WERI-Rb-1 (cell line): ENCODE measurements around the gene DNAJC13.
A peak's percentile ranks its signal among the peaks of the same experiment; 100 is the strongest.
"Not testable (repeated sequence)": the region's sequence is repeated elsewhere in the genome, so short reads cannot be mapped to it uniquely, and the experiment has no call there.

Source experiments
- DNase-seq: peaks from one replicate; pipeline ENCODE4 v3.0.0-alpha.2; 2020
- H3K27ac ChIP-seq: fragments of 250-450 bp; sonication (Bioruptor Pico); 2 replicates; pipeline ENCODE4 v1.5.1; 2020; ENCODE audit warnings: mild to moderate bottlenecking, moderate library complexity
- H3K27me3 ChIP-seq: fragments of 250-450 bp; sonication (Bioruptor Pico); 2 replicates; pipeline ENCODE4 v1.5.1; 2021; ENCODE audit warnings: mild to moderate bottlenecking, low read depth, moderate library complexity; ENCODE audit not compliant: insufficient read depth, severe bottlenecking
- H3K36me3 ChIP-seq: fragments of 250-450 bp; sonication (Bioruptor Pico); 2 replicates; pipeline ENCODE4 v1.5.1; 2020; ENCODE audit warnings: mild to moderate bottlenecking, moderate library complexity
- H3K4me3 ChIP-seq: 2 replicates; pipeline ENCODE4 v1.5.1; 2011; ENCODE audit warnings: low read depth, mild to moderate bottlenecking, control low read depth, low read length
- H3K9me3 ChIP-seq: fragments of 250-450 bp; sonication (Bioruptor Pico); 2 replicates; pipeline ENCODE4 v1.5.1; 2021; ENCODE audit warnings: mild to moderate bottlenecking, moderate library complexity; ENCODE audit not compliant: severe bottlenecking
- TF ChIP-seq, protein P1 (sequence below): IDR thresholded peaks from 2 replicates; pipeline ENCODE4 v1.5.1; 2011; ENCODE audit warnings: low read depth, mild to moderate bottlenecking, control low read depth, inconsistent platforms, low read length

DNAJC13 gene, protein sequence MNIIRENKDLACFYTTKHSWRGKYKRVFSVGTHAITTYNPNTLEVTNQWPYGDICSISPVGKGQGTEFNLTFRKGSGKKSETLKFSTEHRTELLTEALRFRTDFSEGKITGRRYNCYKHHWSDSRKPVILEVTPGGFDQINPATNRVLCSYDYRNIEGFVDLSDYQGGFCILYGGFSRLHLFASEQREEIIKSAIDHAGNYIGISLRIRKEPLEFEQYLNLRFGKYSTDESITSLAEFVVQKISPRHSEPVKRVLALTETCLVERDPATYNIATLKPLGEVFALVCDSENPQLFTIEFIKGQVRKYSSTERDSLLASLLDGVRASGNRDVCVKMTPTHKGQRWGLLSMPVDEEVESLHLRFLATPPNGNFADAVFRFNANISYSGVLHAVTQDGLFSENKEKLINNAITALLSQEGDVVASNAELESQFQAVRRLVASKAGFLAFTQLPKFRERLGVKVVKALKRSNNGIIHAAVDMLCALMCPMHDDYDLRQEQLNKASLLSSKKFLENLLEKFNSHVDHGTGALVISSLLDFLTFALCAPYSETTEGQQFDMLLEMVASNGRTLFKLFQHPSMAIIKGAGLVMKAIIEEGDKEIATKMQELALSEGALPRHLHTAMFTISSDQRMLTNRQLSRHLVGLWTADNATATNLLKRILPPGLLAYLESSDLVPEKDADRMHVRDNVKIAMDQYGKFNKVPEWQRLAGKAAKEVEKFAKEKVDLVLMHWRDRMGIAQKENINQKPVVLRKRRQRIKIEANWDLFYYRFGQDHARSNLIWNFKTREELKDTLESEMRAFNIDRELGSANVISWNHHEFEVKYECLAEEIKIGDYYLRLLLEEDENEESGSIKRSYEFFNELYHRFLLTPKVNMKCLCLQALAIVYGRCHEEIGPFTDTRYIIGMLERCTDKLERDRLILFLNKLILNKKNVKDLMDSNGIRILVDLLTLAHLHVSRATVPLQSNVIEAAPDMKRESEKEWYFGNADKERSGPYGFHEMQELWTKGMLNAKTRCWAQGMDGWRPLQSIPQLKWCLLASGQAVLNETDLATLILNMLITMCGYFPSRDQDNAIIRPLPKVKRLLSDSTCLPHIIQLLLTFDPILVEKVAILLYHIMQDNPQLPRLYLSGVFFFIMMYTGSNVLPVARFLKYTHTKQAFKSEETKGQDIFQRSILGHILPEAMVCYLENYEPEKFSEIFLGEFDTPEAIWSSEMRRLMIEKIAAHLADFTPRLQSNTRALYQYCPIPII (N-terminal part only)

DNA sequence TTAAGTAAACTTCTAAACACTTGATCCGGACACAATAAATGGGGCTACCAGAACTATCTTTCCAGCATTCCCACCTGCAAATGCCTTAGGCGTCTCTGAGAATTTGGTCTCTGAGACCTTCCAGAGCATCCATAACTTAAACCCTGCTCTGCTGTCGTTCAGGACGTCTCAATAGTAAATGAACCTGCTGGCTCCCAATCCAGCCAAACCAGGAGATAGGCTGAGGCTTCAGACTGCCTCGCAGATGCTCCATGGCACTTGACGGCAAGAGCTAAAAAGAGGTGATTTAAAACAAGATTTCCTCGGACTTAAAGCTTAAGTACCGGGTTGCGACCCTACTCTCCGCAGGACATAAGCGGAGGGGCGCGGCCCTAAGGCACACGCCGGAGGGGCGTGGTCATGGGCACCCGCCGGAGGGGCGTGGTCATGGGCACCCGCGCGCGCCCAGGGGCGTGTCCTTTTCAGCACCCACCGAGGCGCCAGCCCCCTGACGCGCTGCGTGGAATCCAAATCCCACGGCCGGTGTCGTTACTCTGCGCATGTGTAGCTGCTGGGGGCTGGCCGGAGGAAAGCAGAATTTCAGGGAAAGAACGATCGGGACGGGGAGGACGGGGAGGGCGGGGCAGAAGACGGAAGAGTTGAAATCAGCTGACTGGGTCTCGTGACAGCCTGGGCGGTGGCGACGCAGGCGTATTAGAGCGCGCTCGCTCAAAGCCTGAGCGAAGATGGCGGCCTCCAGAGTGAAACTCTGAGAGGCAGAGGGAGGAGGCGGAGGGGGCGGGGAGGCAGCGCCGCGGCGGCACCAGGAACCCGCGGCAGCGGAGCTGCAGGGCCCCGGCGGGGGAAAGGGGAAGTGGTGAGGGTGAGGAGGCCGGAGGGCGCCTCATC lies at the start of gene DNAJC13:
Gene DNAJC13 (plus strand): TSS at position 696 of the 888 bp plus-strand sequence. CDS start 17,049 bp downstream, outside the sequence.
- TF ChIP-seq, protein P1, sequence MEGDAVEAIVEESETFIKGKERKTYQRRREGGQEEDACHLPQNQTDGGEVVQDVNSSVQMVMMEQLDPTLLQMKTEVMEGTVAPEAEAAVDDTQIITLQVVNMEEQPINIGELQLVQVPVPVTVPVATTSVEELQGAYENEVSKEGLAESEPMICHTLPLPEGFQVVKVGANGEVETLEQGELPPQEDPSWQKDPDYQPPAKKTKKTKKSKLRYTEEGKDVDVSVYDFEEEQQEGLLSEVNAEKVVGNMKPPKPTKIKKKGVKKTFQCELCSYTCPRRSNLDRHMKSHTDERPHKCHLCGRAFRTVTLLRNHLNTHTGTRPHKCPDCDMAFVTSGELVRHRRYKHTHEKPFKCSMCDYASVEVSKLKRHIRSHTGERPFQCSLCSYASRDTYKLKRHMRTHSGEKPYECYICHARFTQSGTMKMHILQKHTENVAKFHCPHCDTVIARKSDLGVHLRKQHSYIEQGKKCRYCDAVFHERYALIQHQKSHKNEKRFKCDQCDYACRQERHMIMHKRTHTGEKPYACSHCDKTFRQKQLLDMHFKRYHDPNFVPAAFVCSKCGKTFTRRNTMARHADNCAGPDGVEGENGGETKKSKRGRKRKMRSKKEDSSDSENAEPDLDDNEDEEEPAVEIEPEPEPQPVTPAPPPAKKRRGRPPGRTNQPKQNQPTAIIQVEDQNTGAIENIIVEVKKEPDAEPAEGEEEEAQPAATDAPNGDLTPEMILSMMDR, result no peak
- H3K9me3 ChIP-seq, result no peaks in the 10 kb centered on the region
- H3K36me3 ChIP-seq, result peaks cover 9% of the 10 kb centered on the region
- DNase-seq, result peak; percentile 96
- peak within 1 kb of the TSS; percentile 94 for H3K27ac ChIP-seq
- no peaks in the 10 kb centered on the region for H3K27me3 ChIP-seq
- H3K4me3 ChIP-seq, result peak within 1 kb of the TSS; percentile 79

DNA sequence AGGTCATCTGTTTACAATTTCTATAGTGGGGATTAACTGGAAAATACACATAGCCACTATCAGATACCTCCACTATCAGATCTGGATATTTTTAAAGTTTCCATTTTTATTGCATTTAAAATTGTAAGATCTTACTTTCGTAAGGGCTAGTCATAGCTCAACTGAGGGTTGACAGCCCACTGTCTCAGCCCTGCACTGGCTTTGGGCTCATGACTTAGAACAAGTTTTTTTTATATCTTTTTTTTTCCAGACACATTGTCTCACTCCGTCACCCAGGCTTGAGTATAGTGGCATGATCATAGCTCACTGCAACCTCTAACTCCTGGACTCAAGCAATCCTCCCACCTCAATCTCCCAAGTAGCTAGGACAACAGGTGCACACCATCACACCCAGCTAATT lies 48.8 kb upstream of the DNAJC13 start:
- no peaks in the 10 kb centered on the region for H3K27me3 ChIP-seq
- H3K36me3 ChIP-seq, result no peaks in the 10 kb centered on the region

DNA sequence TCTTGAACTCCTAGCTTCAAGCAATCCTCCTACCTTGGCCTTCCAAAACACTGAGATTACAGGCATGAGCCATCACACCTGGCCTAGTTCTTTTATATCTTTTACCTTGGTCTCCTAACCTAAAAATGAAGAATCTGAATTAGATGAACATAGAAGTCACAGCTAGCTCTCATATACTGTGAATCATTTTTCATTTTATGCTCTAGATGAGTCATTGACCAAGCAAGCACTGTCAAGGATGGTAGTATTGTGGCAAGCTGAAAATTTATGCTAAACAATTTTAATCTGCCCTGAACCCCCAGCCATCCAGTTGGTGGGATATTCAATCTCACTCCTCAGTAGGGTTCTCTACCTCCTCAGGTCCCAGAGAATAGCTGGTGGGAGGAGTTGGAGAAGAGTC lies 48.3 kb upstream of the DNAJC13 start:
- no peak for DNase-seq
- TF ChIP-seq, protein P1, result no peak
- no peaks in the 10 kb centered on the region for H3K36me3 ChIP-seq

More for the DNA sequence above, 48.8 kb upstream of the DNAJC13 start:
- Histone ChIP-seq H3K9me3 (no peaks in the 10 kb centered on the region), H3K27ac (no peak overlapping the region), H3K4me3 (no peak overlapping the region)
- no peak for DNase-seq
- TF ChIP-seq, protein P1, result no peak

DNA sequence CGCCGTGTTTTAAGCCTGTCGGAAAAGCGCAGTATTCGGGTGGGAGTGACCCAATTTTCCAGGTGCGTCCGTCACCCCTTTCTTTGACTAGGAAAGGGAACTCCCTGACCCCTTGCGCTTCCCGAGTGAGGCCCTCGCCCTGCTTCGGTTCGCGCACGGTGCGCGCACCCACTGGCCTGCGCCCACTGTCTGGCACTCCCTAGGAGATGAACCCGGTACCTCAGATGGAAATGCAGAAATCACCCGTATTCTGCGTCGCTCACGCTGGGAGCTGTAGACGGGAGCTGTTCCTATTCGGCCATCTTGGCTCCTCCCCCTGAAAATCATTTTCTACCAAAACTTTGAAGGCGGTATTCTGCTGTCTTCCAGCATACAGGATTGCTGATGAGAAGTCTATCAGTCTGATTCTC lies 40.4 kb upstream of the DNAJC13 start:
- not testable (repeated sequence) for H3K27me3 ChIP-seq, H3K9me3 ChIP-seq, H3K4me3 ChIP-seq, DNase-seq, H3K36me3 ChIP-seq, H3K27ac ChIP-seq

More for the DNA sequence above, 48.3 kb upstream of the DNAJC13 start:
- Histone ChIP-seq H3K27me3 (no peaks in the 10 kb centered on the region), H3K4me3 (no peak overlapping the region), H3K9me3 (no peaks in the 10 kb centered on the region), H3K27ac (no peak overlapping the region)

DNA sequence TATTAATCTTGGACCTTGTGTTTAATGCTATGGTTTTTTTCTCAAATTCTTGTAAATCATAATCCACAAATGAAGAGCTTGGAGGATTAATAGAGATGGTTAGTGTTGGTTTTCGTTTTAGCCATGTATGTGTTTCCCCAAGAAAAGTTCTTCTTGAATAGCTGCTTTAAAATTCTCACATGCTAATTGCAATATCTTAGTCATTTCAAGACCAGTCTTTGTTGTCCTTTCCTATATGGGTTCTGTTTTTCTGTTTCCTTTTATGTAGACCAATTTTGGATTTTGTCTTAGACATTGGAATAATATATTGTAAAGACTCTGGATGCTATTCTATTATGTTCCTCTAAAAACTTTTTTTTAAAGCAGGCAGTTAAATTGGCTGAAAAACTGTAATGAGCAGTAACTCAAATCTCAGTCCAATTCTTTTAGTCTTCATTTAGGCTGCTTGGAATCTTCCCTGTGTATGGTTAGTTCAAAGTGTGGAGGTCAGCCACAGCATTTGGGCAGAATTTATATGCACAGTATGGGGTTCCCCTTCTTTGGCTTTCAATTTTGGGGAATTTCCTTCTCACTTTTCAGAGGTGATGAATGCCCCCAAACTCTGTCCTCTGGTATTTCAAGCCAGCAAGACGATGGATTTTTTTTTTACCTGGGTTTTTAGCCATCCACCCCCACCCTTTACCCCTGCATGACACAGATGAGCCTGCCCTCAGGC lies 39.1 kb upstream of the DNAJC13 start:
- H3K36me3 ChIP-seq, result no peaks in the 10 kb centered on the region
- H3K27ac ChIP-seq, result no peak overlapping the region
- no peaks in the 10 kb centered on the region for H3K27me3 ChIP-seq
- H3K4me3 ChIP-seq, result no peak overlapping the region
- H3K9me3 ChIP-seq, result no peaks in the 10 kb centered on the region
- TF ChIP-seq, protein P1, result no peak
- DNase-seq, result no peak
